B cell (primary cell): ENCODE measurements around the gene CREB3. TPM values are rescaled to one million over a fixed set of nuclear protein-coding genes. Genes with fewer than 3 reads are reported as not detected.
A peak's percentile ranks its signal among the peaks of the same experiment; 100 is the strongest.

Experiments used
- ATAC-seq: fragments of 200-7000 bp; cut with Tn5 transposase; one replicate; pipeline ENCODE4 v1.10.0; 2021; ENCODE audit warnings: low read depth, mild to moderate bottlenecking, moderate number of reproducible peaks, moderate library complexity
- CTCF ChIA-PET: fragments of 350-600 bp; sonication (Branson Sonifier 250); formaldehyde crosslinking; loops from one replicate; lab custom pipeline; 2021; ENCODE audit warnings: antibody characterized with exemption, inconsistent platforms; lab: Charles Lee
- POLR2A ChIA-PET: fragments of 350-600 bp; sonication (Branson Sonifier 250); formaldehyde crosslinking; loops from one replicate; lab custom pipeline; 2021; ENCODE audit warnings: antibody characterized with exemption; lab: Charles Lee
- DNase-seq: peaks from one replicate; pipeline ENCODE4 v3.0.0; 2013
- H2AFZ ChIP-seq: 2 replicates; pipeline ENCODE4 v1.6.1; 2012; ENCODE audit warnings: mild to moderate bottlenecking, low read depth, low read length; ENCODE audit not compliant: insufficient read depth, poor library complexity, severe bottlenecking
- H3K27ac ChIP-seq, 2 donors: 1 replicate in 1 of 2; 2 replicates in 1 of 2; pipeline ENCODE4 v1.5.1; 2012 to 2013; ENCODE audit warnings: low read length in 2 of 2, mild to moderate bottlenecking in 2 of 2, moderate library complexity in 1 of 2
- H3K27me3 ChIP-seq, 4 experiments: fragments of 200-600 bp in 1 of 4; sonication (generic) in 1 of 4; replicated peaks in 1 of 4; 1 replicate in 2 of 4; 2 replicates in 2 of 4; pipeline versions ENCODE4 v1.6.1 to v1.7.0; 2013 to 2016; ENCODE audit warnings: low read length in 3 of 4, mild to moderate bottlenecking in 2 of 4, mixed read lengths in 1 of 4, moderate library complexity in 1 of 4; ENCODE audit not compliant: insufficient read depth in 4 of 4, control insufficient read depth in 3 of 4; ENCODE audit errors: control extremely low read depth in 1 of 4
- H3K36me3 ChIP-seq, 2 experiments: replicated peaks in 1 of 2; 1 replicate in 1 of 2; 2 replicates in 1 of 2; pipeline versions ENCODE4 v1.6.1 to v1.7.1; 2013; ENCODE audit warnings: low read length in 1 of 2; ENCODE audit not compliant: insufficient read depth in 2 of 2, control insufficient read depth in 1 of 2; ENCODE audit errors: control extremely low read depth in 1 of 2, extremely low read depth in 1 of 2
- H3K4me1 ChIP-seq, 2 donors: fragments of 200-600 bp in 1 of 2; sonication (generic) in 1 of 2; 1 replicate in 1 of 2; 2 replicates in 1 of 2; pipeline versions ENCODE4 v1.5.1 to v1.6.1; 2013 to 2017; ENCODE audit warnings: low read length in 2 of 2; ENCODE audit not compliant: control insufficient read depth in 2 of 2, insufficient read depth in 2 of 2
- H3K4me2 ChIP-seq: replicated peaks from 2 replicates; pipeline ENCODE3; 2012; ENCODE audit warnings: mild to moderate bottlenecking, low read depth, low read length; ENCODE audit not compliant: poor library complexity, severe bottlenecking
- H3K4me3 ChIP-seq, 5 experiments: fragments of 200-600 bp in 1 of 5; sonication (generic) in 1 of 5; 1 replicate in 3 of 5; 2 replicates in 2 of 5; pipeline versions ENCODE4 v1.5.1 to v1.7.0; 2011 to 2016; ENCODE audit warnings: low read length in 4 of 5, mild to moderate bottlenecking in 4 of 5, low read depth in 2 of 5, control low read depth in 1 of 5, moderate library complexity in 1 of 5; ENCODE audit not compliant: insufficient read depth in 1 of 5; ENCODE audit errors: control extremely low read depth in 1 of 5, extremely low read depth in 1 of 5
- H3K79me2 ChIP-seq: fragments of 200-600 bp; sonication (generic); one replicate; pipeline ENCODE4 v1.6.0; 2016; ENCODE audit warnings: low read length; ENCODE audit not compliant: control insufficient read depth, insufficient read depth
- H3K9ac ChIP-seq: fragments of 200-600 bp; sonication (generic); 2 replicates; pipeline ENCODE4 v1.6.1; 2017; ENCODE audit warnings: mild to moderate bottlenecking, low read length, moderate library complexity
- H3K9me3 ChIP-seq, 3 donors: one replicate each; pipeline versions ENCODE4 v1.6.1 to v1.7.1; 2013; ENCODE audit warnings: low read length in 2 of 3; ENCODE audit not compliant: control insufficient read depth in 2 of 3, insufficient read depth in 1 of 3; ENCODE audit errors: control extremely low read depth in 1 of 3
- H4K20me1 ChIP-seq: 2 replicates; pipeline ENCODE4 v1.6.0; 2012; ENCODE audit warnings: mild to moderate bottlenecking, low read length; ENCODE audit not compliant: insufficient read depth, control insufficient read depth, poor library complexity, severe bottlenecking
- H3K27ac Mint-ChIP-seq: one replicate; pipeline ENCODE4 v1.8.0; 2021; ENCODE audit warnings: mixed read lengths
- H3K27me3 Mint-ChIP-seq: one replicate; pipeline ENCODE4 v1.8.0; 2021; ENCODE audit warnings: mixed read lengths
- H3K4me1 Mint-ChIP-seq: one replicate; pipeline ENCODE4 v1.8.0; 2021; ENCODE audit warnings: mixed read lengths
- H3K4me3 Mint-ChIP-seq: one replicate; pipeline ENCODE4 v1.8.0; 2021; ENCODE audit warnings: mixed read lengths
- H3K9me3 Mint-ChIP-seq: one replicate; pipeline ENCODE4 v1.8.0; 2022; ENCODE audit warnings: mixed read lengths; ENCODE audit not compliant: insufficient read depth
- CTCF ChIP-seq: fragments of 200-600 bp; IDR thresholded peaks from one replicate; pipeline ENCODE4 v1.8.0; 2022; ENCODE audit warnings: antibody characterized with exemption, mild to moderate bottlenecking
- EZH2 ChIP-seq: IDR thresholded peaks from 2 replicates; pipeline ENCODE4 v1.6.1; 2012; ENCODE audit warnings: borderline replicate concordance, low read depth, mild to moderate bottlenecking, moderate library complexity, low read length; ENCODE audit not compliant: insufficient read depth, poor library complexity, severe bottlenecking
- WGBS: methylation state at CpG from one replicate; pipeline ENCODE4 v1.1.5; 2013; ENCODE audit warnings: missing lambda C conversion rate; ENCODE audit not compliant: insufficient coverage; 5-methylcytosine and 5-hydroxymethylcytosine counted together
- intact Hi-C: fragments of 100-400 bp; cut with micrococcal nuclease; formaldehyde crosslinking; loops from one replicate; pipeline ENCODE4 v1.10.0; 2022
- polyA plus RNA-seq: library from polyadenylated mRNA; depleted of rRNA; stranded (reverse); fragments of >200 nt; gene quantifications from 2 replicates; pipeline ENCODE4 v1.2.3, GENCODE V29; 2012
- total RNA-seq, 2 donors: library from RNA; stranded (reverse); fragments of 120-200 nt in 1 of 2; gene quantifications; 1 replicate in 1 of 2; 2 replicates in 1 of 2; pipeline versions ENCODE4 v1.2.3 to v1.2.4, GENCODE V29; 2013 to 2022

Gene CREB3
- total and polyA plus RNA-seq, 2 donors (not counting 1 experiment from before 2014, with no cell fraction given), result 12.3 to 20.7 TPM

- Histone ChIP-seq H3K27me3 (no peaks in the 10 kb centered on the region), H3K9ac (no peak overlapping the region), H3K4me3 (no peak overlapping the region), H3K79me2 (peaks cover 41% of the 10 kb centered on the region), H3K9me3 (no peaks in the 10 kb centered on the region), H3K4me2 (no peak overlapping the region), H2AFZ (no peak overlapping the region), H3K4me1 (peaks cover 14 to 20% of the 10 kb centered on the region in 2 donors), H4K20me1 (peaks cover 35% of the 10 kb centered on the region), H3K36me3 (peaks cover 8 to 92% of the 10 kb centered on the region in 2 experiments), H3K27ac (no peak overlapping the region)
- Mint-ChIP-seq H3K4me1 (peaks cover 21% of the 10 kb centered on the region), H3K27ac (no peak overlapping the region), H3K4me3 (no peak overlapping the region), H3K9me3 (no peaks in the 10 kb centered on the region), H3K27me3 (no peaks in the 10 kb centered on the region)
- CTCF ChIA-PET, result interaction anchor here (0.9 to 20.4 kb wide), 5 partner anchors 13 to 103 kb away, joined by 3 to 195 read pairs (median 3); partner anchors contain the start of genes CREB3, TLN1 and TPM2
- WGBS, result 98% methylated on average over 12 of the region's 13 CpGs
- ATAC-seq (no peak), DNase-seq (no peak)
- POLR2A ChIA-PET, result interaction anchor here (0.6 to 1.2 kb wide), 2 partner anchors 13 to 54 kb away, joined by 3 read pairs; no protein-coding TSS in a partner anchor
- intact Hi-C loops, result no loop called here
- TF ChIP-seq CTCF (no peak), EZH2 (no peak)
These were observed 17.8 kb upstream of the CREB3 start for GRCh38 chr9:35714579-35715252.

GRCh38 chr9:35716230-35716629, 16.2 kb upstream of the CREB3 start:
- Histone ChIP-seq H3K4me3 (no peak overlapping the region), H3K36me3 (peaks cover 8 to 96% of the 10 kb centered on the region in 2 experiments), H3K9me3 (no peaks in the 10 kb centered on the region), H3K9ac (no peak overlapping the region), H2AFZ (no peak overlapping the region), H3K4me1 (peaks cover 16 to 24% of the 10 kb centered on the region in 2 donors), H3K27ac (no peak overlapping the region), H4K20me1 (peaks cover 36% of the 10 kb centered on the region), H3K27me3 (no peaks in the 10 kb centered on the region), H3K4me2 (no peak overlapping the region), H3K79me2 (peaks cover 40% of the 10 kb centered on the region)
- peaks cover 26% of the 10 kb centered on the region for H3K4me1 Mint-ChIP-seq
- intact Hi-C loops, result no loop called here
- H3K9me3 Mint-ChIP-seq, result no peaks in the 10 kb centered on the region
- ATAC-seq, result no peak
- H3K27ac Mint-ChIP-seq, result peak overlapping the region; percentile 65
- H3K4me3 Mint-ChIP-seq, result no peak overlapping the region
- CTCF ChIA-PET, result interaction anchor here (1.3 to 20.4 kb wide), 4 partner anchors 15 to 66 kb away, joined by 3 to 195 read pairs (median 4); partner anchors contain the start of genes CCDC107, RMRP and TPM2
- H3K27me3 Mint-ChIP-seq, result no peaks in the 10 kb centered on the region
- DNase-seq, result no peak
- POLR2A ChIA-PET, result interaction anchor here (0.7 kb wide), 2 partner anchors 31 to 40 kb away, joined by 5 to 6 read pairs; no protein-coding TSS in a partner anchor
- no peak for TF ChIP-seq EZH2
- TF ChIP-seq CTCF, result no peak
- WGBS, result 64% methylated on average over 3 of the region's 4 CpGs
